ENCODE data around the gene TAF1C.
"Not testable (repeated sequence)": the region's sequence is repeated elsewhere in the genome, so short reads cannot be mapped to it uniquely, and the experiment has no call there.

TAF1C gene

GRCh38 chr16:84186685-84187437 lies at the start of gene TAF1C:
Gene TAF1C, minus strand, starts transcription at chr16:84187057. Its CDS starts 2,069 bp downstream, at chr16:84184988.
- peak; percentile 74 to 85 for DNase-seq

GRCh38 chr16:84234321-84235241 lies 47.7 kb upstream of the TAF1C start:
- DNase-seq, result no peak

GRCh38 chr16:84233748-84234147 lies 46.9 kb upstream of the TAF1C start:
- no peak for DNase-seq

GRCh38 chr16:84232969-84233368 lies 46.1 kb upstream of the TAF1C start:
- DNase-seq, result no peak

- no peak for DNase-seq
Measured at GRCh38 chr16:84232060-84232459, 45.2 kb upstream of the TAF1C start.

GRCh38 chr16:84229471-84229870 lies 42.6 kb upstream of the TAF1C start:
- DNase-seq, result no peak

- peak in 1 of 2 donors; percentile 3 for DNase-seq
Measured at GRCh38 chr16:84228256-84228838, 41.5 kb upstream of the TAF1C start.

- DNase-seq, result no peak
Measured at GRCh38 chr16:84227548-84227947, 40.7 kb upstream of the TAF1C start.

- DNase-seq, result no peak
Measured at GRCh38 chr16:84226026-84226425, 39.2 kb upstream of the TAF1C start.

GRCh38 chr16:84225571-84225970 lies 38.7 kb upstream of the TAF1C start:
- DNase-seq, result no peak

- DNase-seq, result no peak
Measured at GRCh38 chr16:84225126-84225525, 38.3 kb upstream of the TAF1C start.

GRCh38 chr16:84224554-84224953 lies 37.7 kb upstream of the TAF1C start:
- no peak for DNase-seq

- no peak for DNase-seq
Measured at GRCh38 chr16:84223456-84223855, 36.6 kb upstream of the TAF1C start.

- DNase-seq, result no peak
Measured at GRCh38 chr16:84220851-84221250, 34.0 kb upstream of the TAF1C start.

GRCh38 chr16:84218956-84219355 lies 32.1 kb upstream of the TAF1C start:
- DNase-seq, result no peak

GRCh38 chr16:84218176-84218823 lies 31.4 kb upstream of the TAF1C start:
- no peak for DNase-seq

- not testable (repeated sequence) for DNase-seq
Measured at GRCh38 chr16:84216144-84216543, 29.3 kb upstream of the TAF1C start.

- no peak for DNase-seq
Measured at GRCh38 chr16:84215531-84215930, 28.7 kb upstream of the TAF1C start.

GRCh38 chr16:84214451-84215066 lies 27.7 kb upstream of the TAF1C start:
- no peak for DNase-seq

GRCh38 chr16:84212631-84213030 lies 25.8 kb upstream of the TAF1C start:
- DNase-seq, result no peak

- DNase-seq, result no peak
Measured at GRCh38 chr16:84212154-84212553, 25.3 kb upstream of the TAF1C start.

GRCh38 chr16:84209989-84210388 lies 23.1 kb upstream of the TAF1C start:
- DNase-seq, result no peak

- no peak for DNase-seq
Measured at GRCh38 chr16:84207879-84208278, 21.0 kb upstream of the TAF1C start.

Measured in bone marrow (tissue), 2 donors.